Calu3 (cell line): Measurements from ENCODE around the gene ATP8A2. TPM values are rescaled to one million over a fixed set of nuclear protein-coding genes. Genes with fewer than 3 reads are reported as not detected.
A peak's percentile ranks its signal among the peaks of the same experiment; 100 is the strongest.

Experiments used
- BruUV-seq: library from RNA; stranded (reverse); fragments of 400-500 nt; replicated peaks from 2 replicates; lab custom pipeline; 2021; lab: Mats Ljungman, UMichigan
- CTCF ChIA-PET: fragments of 300-600 bp; sonication (Branson Sonifier 250); formaldehyde crosslinking; loops from one replicate; lab custom pipeline; 2022; ENCODE audit warnings: antibody characterized with exemption; lab: Charles Lee
- DNase-seq: peaks from one replicate; pipeline ENCODE4 v3.0.0; 2022
- H3K27ac Mint-ChIP-seq: one replicate; pipeline ENCODE4 v1.8.0; 2022; ENCODE audit warnings: mixed read lengths; ENCODE audit not compliant: unreplicated experiment
- H3K27me3 Mint-ChIP-seq: one replicate; pipeline ENCODE4 v1.8.0; 2022; ENCODE audit warnings: mixed read lengths; ENCODE audit not compliant: unreplicated experiment
- H3K36me3 Mint-ChIP-seq: one replicate; pipeline ENCODE4 v1.8.0; 2022; ENCODE audit warnings: mild to moderate bottlenecking, moderate library complexity, mixed read lengths; ENCODE audit not compliant: insufficient read depth, unreplicated experiment
- H3K4me1 Mint-ChIP-seq: one replicate; pipeline ENCODE4 v1.8.0; 2022; ENCODE audit warnings: mild to moderate bottlenecking, low read depth, mixed read lengths; ENCODE audit not compliant: unreplicated experiment
- H3K4me3 Mint-ChIP-seq: one replicate; pipeline ENCODE4 v1.8.0; 2022; ENCODE audit warnings: mild to moderate bottlenecking, low read depth, moderate library complexity, mixed read lengths; ENCODE audit not compliant: unreplicated experiment
- H3K9me3 Mint-ChIP-seq: one replicate; pipeline ENCODE4 v1.8.0; 2022; ENCODE audit warnings: low read depth, mixed read lengths; ENCODE audit not compliant: unreplicated experiment
- CTCF ChIP-seq: fragments of 200-600 bp; IDR thresholded peaks from one replicate; pipeline ENCODE4 v1.8.0; 2022; ENCODE audit warnings: antibody characterized with exemption; ENCODE audit not compliant: unreplicated experiment
- intact Hi-C: fragments of 100-400 bp; cut with micrococcal nuclease; formaldehyde crosslinking; loops from one replicate; pipeline ENCODE4 v1.10.0; 2022; ENCODE audit not compliant: unreplicated experiment
- total RNA-seq: library from RNA; stranded (reverse); gene quantifications from 2 replicates; pipeline ENCODE4 v1.2.3, GENCODE V29; 2022

ATP8A2 gene
- total RNA-seq, 1 experiment from 2014 or later = 0.05 TPM

DNA sequence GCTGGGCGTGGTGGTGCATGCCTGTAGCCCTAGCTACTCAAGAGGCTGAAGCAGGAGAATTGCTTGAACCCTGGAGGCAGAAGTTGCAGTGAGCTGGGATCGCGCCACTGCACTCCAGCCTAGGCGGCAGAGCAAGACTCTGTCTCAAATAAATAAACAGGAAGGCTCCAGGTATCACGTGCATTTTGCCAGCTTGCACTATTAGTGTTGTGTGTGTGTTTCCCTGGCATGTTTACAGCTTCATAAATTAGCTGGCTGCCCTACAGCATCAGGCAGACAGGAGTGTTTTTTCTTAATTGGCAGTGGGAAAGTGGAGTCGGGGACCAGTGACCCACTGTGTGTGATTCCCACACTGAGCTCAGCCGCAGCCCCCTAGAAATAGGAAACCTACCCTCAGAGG, 647.5 kb downstream of the ATP8A2 start:
- DNase-seq = no peak
- no peak for TF ChIP-seq CTCF
- no TSS peak for BruUV-seq
- CTCF ChIA-PET = no interaction called here
- Mint-ChIP-seq H3K4me1 (peaks cover 55% of the 10 kb centered on the region), H3K4me3 (no peak overlapping the region), H3K27ac (peak overlapping the region; percentile 66), H3K9me3 (no peaks in the 10 kb centered on the region), H3K27me3 (no peaks in the 10 kb centered on the region), H3K36me3 (no peaks in the 10 kb centered on the region)
- intact Hi-C loops = no loop called here

GRCh38 chr13:26019881-26020870, 648.4 kb downstream of the ATP8A2 start:
- H3K27ac Mint-ChIP-seq = peak overlapping the region; percentile 66
- BruUV-seq = no TSS peak
- no peaks in the 10 kb centered on the region for H3K36me3 Mint-ChIP-seq
- CTCF ChIA-PET = no interaction called here
- intact Hi-C loops = loop anchor here (5.0 kb wide), 1 partner anchor 38 kb away; no protein-coding TSS in a partner anchor
- H3K27me3 Mint-ChIP-seq = no peaks in the 10 kb centered on the region
- peaks cover 64% of the 10 kb centered on the region for H3K4me1 Mint-ChIP-seq
- H3K4me3 Mint-ChIP-seq = no peak overlapping the region
- TF ChIP-seq CTCF = no peak
- H3K9me3 Mint-ChIP-seq = no peaks in the 10 kb centered on the region
- peak; percentile 48 for DNase-seq

- H3K9me3 Mint-ChIP-seq = no peaks in the 10 kb centered on the region
- peaks cover 70% of the 10 kb centered on the region for H3K4me1 Mint-ChIP-seq
- H3K36me3 Mint-ChIP-seq = no peaks in the 10 kb centered on the region
- H3K4me3 Mint-ChIP-seq = no peak overlapping the region
- no peak for DNase-seq
- H3K27ac Mint-ChIP-seq = peak overlapping the region; percentile 66
- intact Hi-C loops = loop anchor here (5.0 kb wide), 1 partner anchor 39 kb away; no protein-coding TSS in a partner anchor
- H3K27me3 Mint-ChIP-seq = no peaks in the 10 kb centered on the region
- BruUV-seq = no TSS peak
- CTCF ChIA-PET = no interaction called here
- TF ChIP-seq CTCF = no peak
Measured at GRCh38 chr13:26020891-26021290, 649.1 kb downstream of the ATP8A2 start.

DNA sequence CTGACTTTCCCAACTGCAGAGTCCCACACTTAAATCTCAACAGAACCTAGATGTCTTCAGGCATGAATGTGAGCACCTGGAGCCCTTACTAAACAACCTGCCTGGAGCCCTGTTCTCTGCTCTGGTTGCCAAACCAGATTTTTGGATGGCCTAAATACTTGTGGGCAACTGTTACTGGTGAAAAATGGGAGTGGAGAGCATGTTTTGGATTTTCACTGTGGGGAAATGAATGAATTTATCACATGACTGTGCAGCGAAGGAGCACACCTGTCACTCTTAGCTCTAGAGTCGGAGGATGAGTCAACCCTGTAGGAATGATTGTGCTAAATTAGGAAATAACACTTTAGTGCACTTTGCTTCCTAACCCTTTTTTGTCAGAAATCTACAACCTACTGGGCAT, 649.7 kb downstream of the ATP8A2 start:
- no peak overlapping the region for H3K4me3 Mint-ChIP-seq
- no peaks in the 10 kb centered on the region for H3K36me3 Mint-ChIP-seq
- intact Hi-C loops = loop anchor here (5.0 kb wide), 1 partner anchor 39 kb away; no protein-coding TSS in a partner anchor
- CTCF ChIA-PET = no interaction called here
- peaks cover 70% of the 10 kb centered on the region for H3K4me1 Mint-ChIP-seq
- no TSS peak for BruUV-seq
- peak overlapping the region; percentile 66 for H3K27ac Mint-ChIP-seq
- no peak for TF ChIP-seq CTCF
- no peaks in the 10 kb centered on the region for H3K9me3 Mint-ChIP-seq
- H3K27me3 Mint-ChIP-seq = no peaks in the 10 kb centered on the region
- no peak for DNase-seq
